Left ventricle myocardium inferior (tissue), 1 donor: Measurements from ENCODE around the gene FAM20B. TPM values are rescaled to one million over a fixed set of nuclear protein-coding genes. Genes with fewer than 3 reads are reported as not detected.

Experiments used
- DNase-seq: peaks from one replicate; pipeline ENCODE4 v3.0.0-alpha.2; 2020
- H3K27ac ChIP-seq: fragments of 200-600 bp; replicated peaks from 2 replicates; pipeline ENCODE4 v1.8.0; 2021
- H3K27me3 ChIP-seq: fragments of 200-600 bp; 2 replicates; pipeline ENCODE4 v1.8.0; 2021; ENCODE audit warnings: low read depth
- H3K36me3 ChIP-seq: fragments of 200-600 bp; 2 replicates; pipeline ENCODE4 v1.8.0; 2021
- H3K4me1 ChIP-seq: fragments of 200-600 bp; 2 replicates; pipeline ENCODE4 v1.8.0; 2021
- H3K4me3 ChIP-seq: fragments of 200-600 bp; 2 replicates; pipeline ENCODE4 v1.8.0; 2021; ENCODE audit warnings: mild to moderate bottlenecking, moderate library complexity
- H3K9me3 ChIP-seq: fragments of 200-600 bp; replicated peaks from 2 replicates; pipeline ENCODE4 v1.8.0; 2021
- intact Hi-C: fragments of 100-400 bp; cut with micrococcal nuclease; formaldehyde crosslinking; loops from one replicate; pipeline ENCODE4 v1.11.0; 2022
- total RNA-seq: library from RNA; stranded (reverse); fragmentation: NEBNext Ultra II Directional; extraction: Animal tissue kit (Norgen Biotek cat#: 25700); gene quantifications from one replicate; pipeline ENCODE4 v1.2.1, GENCODE V29; 2021
- TF ChIP-seq, protein P1 (sequence below): fragments of 200-600 bp; IDR thresholded peaks from 2 replicates; pipeline ENCODE4 v1.8.0; 2021; ENCODE audit warnings: antibody characterized with exemption, mild to moderate bottlenecking, borderline replicate concordance
- donor health status: DM: no; HTN: yes; CAD: no; lungs with severe emphysema.

Gene FAM20B
- total RNA-seq, 1 donor from 2014 or later, result 53.8 TPM

DNA sequence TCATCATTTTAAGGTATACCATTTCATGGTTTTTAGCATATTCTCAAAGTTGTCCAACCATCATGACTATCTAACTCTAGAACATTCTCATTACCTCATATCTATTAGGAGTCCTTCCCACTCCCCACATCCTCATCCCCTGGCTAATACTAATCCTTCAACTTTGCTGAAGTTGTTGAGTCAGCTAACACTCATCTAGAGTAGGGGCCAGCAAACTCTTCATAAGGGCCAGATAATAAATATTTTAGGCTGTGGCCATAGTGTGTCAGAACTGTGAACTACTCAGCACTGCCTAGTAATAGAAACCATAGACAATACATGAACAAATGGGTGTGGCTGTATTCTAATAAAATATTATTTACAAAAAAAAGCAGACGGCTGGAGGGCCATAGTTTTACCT, 99.2 kb downstream of the FAM20B start:
- Histone ChIP-seq H3K27ac (no peak overlapping the region), H3K4me1 (peaks cover 18% of the 10 kb centered on the region), H3K9me3 (no peaks in the 10 kb centered on the region), H3K27me3 (no peaks in the 10 kb centered on the region), H3K4me3 (no peak overlapping the region), H3K36me3 (peaks cover 7% of the 10 kb centered on the region)
- no peak for DNase-seq
- TF ChIP-seq, protein P1, sequence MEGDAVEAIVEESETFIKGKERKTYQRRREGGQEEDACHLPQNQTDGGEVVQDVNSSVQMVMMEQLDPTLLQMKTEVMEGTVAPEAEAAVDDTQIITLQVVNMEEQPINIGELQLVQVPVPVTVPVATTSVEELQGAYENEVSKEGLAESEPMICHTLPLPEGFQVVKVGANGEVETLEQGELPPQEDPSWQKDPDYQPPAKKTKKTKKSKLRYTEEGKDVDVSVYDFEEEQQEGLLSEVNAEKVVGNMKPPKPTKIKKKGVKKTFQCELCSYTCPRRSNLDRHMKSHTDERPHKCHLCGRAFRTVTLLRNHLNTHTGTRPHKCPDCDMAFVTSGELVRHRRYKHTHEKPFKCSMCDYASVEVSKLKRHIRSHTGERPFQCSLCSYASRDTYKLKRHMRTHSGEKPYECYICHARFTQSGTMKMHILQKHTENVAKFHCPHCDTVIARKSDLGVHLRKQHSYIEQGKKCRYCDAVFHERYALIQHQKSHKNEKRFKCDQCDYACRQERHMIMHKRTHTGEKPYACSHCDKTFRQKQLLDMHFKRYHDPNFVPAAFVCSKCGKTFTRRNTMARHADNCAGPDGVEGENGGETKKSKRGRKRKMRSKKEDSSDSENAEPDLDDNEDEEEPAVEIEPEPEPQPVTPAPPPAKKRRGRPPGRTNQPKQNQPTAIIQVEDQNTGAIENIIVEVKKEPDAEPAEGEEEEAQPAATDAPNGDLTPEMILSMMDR, result no peak
- intact Hi-C loops, result loop anchor here (10.0 kb wide), 1 partner anchor 70 kb away; no protein-coding TSS in a partner anchor

Other genes with a start within 250 kb of the FAM20B start
- gene ANGPTL1, start 154.8 kb upstream of the FAM20B start, total RNA-seq, result 11.5 TPM
- 9.6 TPM for gene TOR3A, start 56.2 kb downstream of the FAM20B start, total RNA-seq
- 9.0 TPM for gene ABL2, start 203.8 kb downstream of the FAM20B start, total RNA-seq